Hair follicle dermal papilla cell (primary cell): ENCODE data around the gene LRP4. TPM values are rescaled to one million over a fixed set of nuclear protein-coding genes. Genes with fewer than 3 reads are reported as not detected.

Source experiments
- total RNA-seq: library from RNA; depleted of rRNA; stranded (reverse); fragments of >200 nt; gene quantifications from 2 replicates; pipeline ENCODE4 v1.2.3, GENCODE V29; 2012

LRP4 gene, protein sequence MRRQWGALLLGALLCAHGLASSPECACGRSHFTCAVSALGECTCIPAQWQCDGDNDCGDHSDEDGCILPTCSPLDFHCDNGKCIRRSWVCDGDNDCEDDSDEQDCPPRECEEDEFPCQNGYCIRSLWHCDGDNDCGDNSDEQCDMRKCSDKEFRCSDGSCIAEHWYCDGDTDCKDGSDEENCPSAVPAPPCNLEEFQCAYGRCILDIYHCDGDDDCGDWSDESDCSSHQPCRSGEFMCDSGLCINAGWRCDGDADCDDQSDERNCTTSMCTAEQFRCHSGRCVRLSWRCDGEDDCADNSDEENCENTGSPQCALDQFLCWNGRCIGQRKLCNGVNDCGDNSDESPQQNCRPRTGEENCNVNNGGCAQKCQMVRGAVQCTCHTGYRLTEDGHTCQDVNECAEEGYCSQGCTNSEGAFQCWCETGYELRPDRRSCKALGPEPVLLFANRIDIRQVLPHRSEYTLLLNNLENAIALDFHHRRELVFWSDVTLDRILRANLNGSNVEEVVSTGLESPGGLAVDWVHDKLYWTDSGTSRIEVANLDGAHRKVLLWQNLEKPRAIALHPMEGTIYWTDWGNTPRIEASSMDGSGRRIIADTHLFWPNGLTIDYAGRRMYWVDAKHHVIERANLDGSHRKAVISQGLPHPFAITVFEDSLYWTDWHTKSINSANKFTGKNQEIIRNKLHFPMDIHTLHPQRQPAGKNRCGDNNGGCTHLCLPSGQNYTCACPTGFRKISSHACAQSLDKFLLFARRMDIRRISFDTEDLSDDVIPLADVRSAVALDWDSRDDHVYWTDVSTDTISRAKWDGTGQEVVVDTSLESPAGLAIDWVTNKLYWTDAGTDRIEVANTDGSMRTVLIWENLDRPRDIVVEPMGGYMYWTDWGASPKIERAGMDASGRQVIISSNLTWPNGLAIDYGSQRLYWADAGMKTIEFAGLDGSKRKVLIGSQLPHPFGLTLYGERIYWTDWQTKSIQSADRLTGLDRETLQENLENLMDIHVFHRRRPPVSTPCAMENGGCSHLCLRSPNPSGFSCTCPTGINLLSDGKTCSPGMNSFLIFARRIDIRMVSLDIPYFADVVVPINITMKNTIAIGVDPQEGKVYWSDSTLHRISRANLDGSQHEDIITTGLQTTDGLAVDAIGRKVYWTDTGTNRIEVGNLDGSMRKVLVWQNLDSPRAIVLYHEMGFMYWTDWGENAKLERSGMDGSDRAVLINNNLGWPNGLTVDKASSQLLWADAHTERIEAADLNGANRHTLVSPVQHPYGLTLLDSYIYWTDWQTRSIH (N-terminal part only)
- 5.2 and 8.4 TPM in 2 replicates for total RNA-seq

DNA sequence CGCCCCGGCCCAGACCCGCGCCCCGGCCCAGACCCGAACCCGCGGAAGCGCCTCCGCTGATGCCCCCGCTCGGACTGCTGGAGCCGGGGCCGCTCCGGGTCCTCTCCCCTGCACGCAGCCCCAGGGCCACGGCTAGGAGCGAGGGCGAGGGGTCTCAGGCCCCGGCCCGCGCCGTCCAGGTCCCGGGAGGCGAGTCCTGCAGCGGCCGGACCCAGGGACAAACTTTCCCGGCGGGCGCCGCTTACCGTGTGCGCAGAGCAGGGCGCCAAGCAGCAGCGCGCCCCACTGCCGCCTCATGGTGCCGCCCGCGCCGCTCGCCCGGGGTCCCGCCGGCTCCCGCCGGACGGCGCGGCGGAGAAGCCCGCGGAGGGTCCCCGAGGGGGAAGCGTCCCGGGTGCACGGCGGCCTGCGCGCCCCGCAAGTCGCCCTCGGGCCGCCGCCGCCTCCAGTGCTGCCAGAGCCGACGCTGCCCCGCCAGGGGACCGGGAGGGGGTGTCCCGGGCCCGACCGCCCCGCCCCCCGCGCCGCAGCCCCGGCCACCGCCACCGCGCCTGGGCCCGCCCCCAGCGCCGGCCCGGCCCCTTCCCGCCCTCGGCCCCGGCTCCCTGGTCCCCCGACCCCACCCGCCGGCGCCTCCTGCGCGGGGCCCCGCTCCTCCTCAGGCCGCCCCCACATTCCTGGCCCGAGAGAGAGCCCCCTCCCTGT lies at the start of gene LRP4:
TSS of gene LRP4 (minus strand) at position 468 of the 705 bp plus-strand sequence. CDS start at position 297, 171 bp downstream.

DNA sequence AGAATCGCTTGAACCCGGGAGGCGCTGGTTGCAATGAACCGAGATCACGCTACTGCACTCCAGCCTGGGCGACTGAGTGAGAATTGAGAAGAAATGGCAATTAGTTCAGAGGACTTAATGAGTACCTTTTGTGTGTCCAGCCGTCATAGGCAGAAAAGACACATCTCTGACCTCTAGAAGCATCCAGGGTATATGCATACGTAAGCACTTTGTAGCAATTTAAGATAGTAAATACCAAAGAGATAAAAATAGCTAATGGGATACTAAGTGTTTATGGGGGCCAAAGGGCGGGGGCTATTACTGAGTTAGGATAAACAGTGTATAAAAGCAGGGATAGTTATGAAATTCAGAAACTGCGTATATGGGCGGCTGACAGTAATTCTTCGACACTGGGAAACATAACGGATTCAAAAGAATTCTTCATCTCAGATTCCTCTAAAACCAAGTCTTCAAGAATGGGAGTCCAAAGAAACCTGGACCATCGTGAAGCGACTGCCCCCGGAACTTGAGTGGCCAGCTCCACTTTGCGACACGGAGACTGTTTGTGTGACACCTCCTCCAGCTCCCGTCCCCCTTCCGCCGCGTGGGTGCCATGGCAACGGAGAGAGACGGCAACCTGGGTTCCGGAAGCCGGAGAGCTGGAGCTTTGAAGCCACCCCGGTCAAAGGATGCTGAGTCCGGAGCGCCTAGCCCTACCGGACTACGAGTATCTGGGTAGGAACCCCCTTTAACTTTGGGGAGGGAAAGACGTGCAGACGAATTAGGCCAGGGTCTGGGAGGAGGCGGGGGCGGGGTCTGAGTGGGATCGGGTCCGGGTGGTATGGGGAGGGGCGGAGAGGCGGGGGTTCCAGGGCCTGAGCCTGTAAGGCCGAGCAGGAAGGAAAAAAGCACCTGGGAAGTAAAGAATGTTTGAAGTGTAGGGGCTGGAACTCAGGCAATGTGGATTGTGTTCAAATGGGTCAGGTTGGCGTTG lies 18.1 kb upstream of the LRP4 start, which contains the start of gene CSTPP1:
TSS of gene CSTPP1 (plus strand) at position 624 of the 973 bp plus-strand sequence. CDS start at position 669, 45 bp downstream.

DNA sequence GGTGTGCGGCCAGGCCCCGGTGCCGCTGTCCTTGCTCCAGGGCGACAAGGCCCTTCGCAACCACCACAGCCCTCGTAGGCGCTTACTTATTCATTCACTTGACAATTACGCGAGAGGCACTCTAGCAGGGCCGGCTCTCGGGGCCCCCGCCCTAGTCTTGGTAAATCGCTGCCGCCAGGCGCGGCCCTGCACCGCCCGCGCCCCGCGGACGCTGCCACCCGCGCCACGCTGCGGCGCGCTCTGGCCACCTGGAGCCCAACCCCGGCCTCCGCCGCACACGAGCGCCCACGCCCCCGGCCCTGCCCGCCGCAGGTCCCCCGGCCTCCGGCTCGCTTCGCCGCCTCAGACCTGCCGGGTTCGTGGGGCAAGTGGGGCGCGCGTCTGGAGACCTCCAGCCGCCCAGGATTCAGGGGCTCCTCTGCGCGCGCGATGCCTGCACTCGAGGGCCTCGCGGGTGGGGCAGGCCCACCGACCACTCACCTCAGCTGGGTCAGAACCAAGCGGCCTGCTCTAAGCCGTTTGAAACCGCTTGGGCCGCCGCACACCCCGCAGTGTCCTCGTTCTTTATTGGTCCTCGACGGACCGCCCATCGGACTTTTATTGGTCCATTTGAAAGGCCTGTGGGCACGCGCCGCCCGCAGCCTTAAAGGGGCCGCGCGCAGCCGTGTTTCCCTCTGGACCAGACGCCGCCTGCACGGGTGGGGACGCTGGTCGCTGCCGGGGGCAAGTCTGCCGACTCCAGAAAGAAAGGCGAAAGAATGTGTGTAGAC lies 72.4 kb downstream of the LRP4 start, which contains the start of gene CKAP5:
TSS of gene CKAP5 (minus strand) at position 541 of the 770 bp plus-strand sequence. CDS start 25,049 bp downstream, outside the sequence.

Other genes starting within 250 kb of the LRP4 start
- gene ARHGAP1, start 217.9 kb downstream of the LRP4 start, total RNA-seq = 53.5 and 64.0 TPM in 2 replicates
- gene ZNF408, start 217.5 kb downstream of the LRP4 start, total RNA-seq = 17.5 and 17.8 TPM in 2 replicates
- not detected in 2 replicates for gene F2, start 199.3 kb downstream of the LRP4 start, total RNA-seq
- gene CKAP5, start 72.3 kb downstream of the LRP4 start, total RNA-seq = 60.6 and 61.0 TPM in 2 replicates
- 32.5 and 36.7 TPM in 2 replicates for gene CSTPP1, start 18.2 kb upstream of the LRP4 start, total RNA-seq